Liver (tissue), 9 donors: ENCODE measurements around the gene KRTCAP3. TPM values are rescaled to one million over a fixed set of nuclear protein-coding genes. Genes with fewer than 3 reads are reported as not detected.

Experiments used
- DNase-seq: peaks from one replicate; pipeline ENCODE4 v3.0.0-alpha.2; 2017; ENCODE audit warnings: low spot score
- H3K27ac ChIP-seq, 2 donors: one replicate each; pipeline ENCODE4 v1.7.0; 2013; ENCODE audit warnings: inconsistent platforms in 2 of 2, low read length in 2 of 2, control low read depth in 1 of 2, low read depth in 1 of 2, mild to moderate bottlenecking in 1 of 2
- H3K27me3 ChIP-seq, 4 donors: one replicate each; pipeline versions ENCODE4 v1.6.1 to v1.7.0; 2013; ENCODE audit warnings: low read length in 3 of 4, inconsistent platforms in 1 of 4, mild to moderate bottlenecking in 1 of 4, moderate library complexity in 1 of 4; ENCODE audit not compliant: control insufficient read depth in 4 of 4, insufficient read depth in 4 of 4
- H3K36me3 ChIP-seq, 4 donors: one replicate each; pipeline versions ENCODE4 v1.6.1 to v1.7.0; 2013; ENCODE audit warnings: low read length in 3 of 4, mild to moderate bottlenecking in 3 of 4, low read depth in 1 of 4, moderate library complexity in 1 of 4; ENCODE audit not compliant: control insufficient read depth in 4 of 4, insufficient read depth in 3 of 4
- H3K4me1 ChIP-seq, 4 donors: one replicate each; pipeline versions ENCODE4 v1.6.1 to v1.7.0; 2013; ENCODE audit warnings: low read length in 3 of 4, mild to moderate bottlenecking in 3 of 4, moderate library complexity in 1 of 4; ENCODE audit not compliant: control insufficient read depth in 4 of 4, insufficient read depth in 4 of 4
- H3K4me3 ChIP-seq, 3 donors: one replicate each; pipeline versions ENCODE4 v1.6.1 to v1.7.0; 2013; ENCODE audit warnings: low read length in 3 of 3, control low read depth in 1 of 3, low read depth in 1 of 3, mild to moderate bottlenecking in 1 of 3
- H3K9ac ChIP-seq, 2 donors: one replicate each; pipeline ENCODE4 v1.7.0; 2013; ENCODE audit warnings: low read length in 2 of 2, mild to moderate bottlenecking in 2 of 2, moderate library complexity in 2 of 2, control low read depth in 1 of 2, low read depth in 1 of 2
- H3K9me3 ChIP-seq, 4 donors: one replicate each; pipeline versions ENCODE4 v1.6.1 to v1.7.0; 2013; ENCODE audit warnings: low read length in 3 of 4; ENCODE audit not compliant: control insufficient read depth in 4 of 4
- EGR1 ChIP-seq, 2 donors: IDR thresholded peaks; 2 replicates each; pipeline ENCODE4 v1.6.1; 2016 to 2018; ENCODE audit warnings: antibody characterized with exemption in 2 of 2, low read depth in 2 of 2
- FOXA1 ChIP-seq: IDR thresholded peaks from 2 replicates; pipeline ENCODE4 v1.6.1; 2016; ENCODE audit warnings: antibody characterized with exemption
- FOXA2 ChIP-seq: IDR thresholded peaks from 2 replicates; pipeline ENCODE4 v1.6.1; 2016; ENCODE audit warnings: antibody characterized with exemption
- GABPA ChIP-seq, 2 donors: IDR thresholded peaks in 1 of 2; conservative IDR thresholded peaks in 1 of 2; 2 replicates each; pipeline ENCODE4 v1.6.1; 2016; ENCODE audit warnings: antibody characterized with exemption in 2 of 2, mild to moderate bottlenecking in 1 of 2, moderate library complexity in 1 of 2
- HNF4A ChIP-seq, 2 donors: conservative IDR thresholded peaks; 2 replicates each; pipeline ENCODE4 v1.6.1; 2016; ENCODE audit warnings: antibody characterized with exemption in 2 of 2, mild to moderate bottlenecking in 2 of 2
- HNF4G ChIP-seq: IDR thresholded peaks from 2 replicates; pipeline ENCODE4 v1.6.1; 2016; ENCODE audit warnings: antibody characterized with exemption
- JUND ChIP-seq, 2 donors: IDR thresholded peaks; 2 replicates each; pipeline ENCODE4 v1.6.1; 2016; ENCODE audit warnings: antibody characterized with exemption in 2 of 2
- NR2F2 ChIP-seq: IDR thresholded peaks from 2 replicates; pipeline ENCODE4 v1.6.1; 2016; ENCODE audit warnings: antibody characterized with exemption
- RAD21 ChIP-seq, 2 donors: IDR thresholded peaks; 2 replicates each; pipeline ENCODE4 v1.6.1; 2016; ENCODE audit warnings: antibody characterized with exemption in 2 of 2, mild to moderate bottlenecking in 2 of 2
- RXRA ChIP-seq, 2 donors: IDR thresholded peaks; 2 replicates each; pipeline ENCODE4 v1.6.1; 2017 to 2018; ENCODE audit warnings: antibody characterized with exemption in 2 of 2, mild to moderate bottlenecking in 1 of 2
- SP1 ChIP-seq: IDR thresholded peaks from 2 replicates; pipeline ENCODE4 v1.6.1; 2018; ENCODE audit warnings: antibody characterized with exemption, mild to moderate bottlenecking
- TAF1 ChIP-seq: conservative IDR thresholded peaks from 2 replicates; pipeline ENCODE4 v1.6.1; 2016; ENCODE audit warnings: antibody characterized with exemption, mild to moderate bottlenecking
- YY1 ChIP-seq: IDR thresholded peaks from 2 replicates; pipeline ENCODE4 v1.6.1; 2016; ENCODE audit warnings: antibody characterized with exemption, mild to moderate bottlenecking
- WGBS: extraction: QIAGEN DNeasy Blood & Tissue Kit; methylation state at CpG from one replicate; pipeline ENCODE4 v1.1.7; 2013; 5-methylcytosine and 5-hydroxymethylcytosine counted together
- polyA plus RNA-seq, 2 donors: library from polyadenylated mRNA; stranded (reverse) in 1 of 2; unstranded in 1 of 2; fragments of 200-250 nt in 1 of 2; fragments of >200 nt in 1 of 2; fragmentation: Nextera tagmentation in 1 of 2; extraction: Ambion mirVana in 1 of 2; gene quantifications; one replicate each; pipeline versions ENCODE4 v1.2.1 to v1.2.3, GENCODE V29; 2013 to 2015
- total RNA-seq, 2 donors: library from RNA; depleted of rRNA; stranded (reverse); fragments of >200 nt; gene quantifications; one replicate each; pipeline ENCODE4 v1.2.3, GENCODE V29; 2014
- TF ChIP-seq, protein P1 (sequence below): IDR thresholded peaks from 2 replicates; pipeline ENCODE4 v1.6.1; 2016; ENCODE audit warnings: antibody characterized with exemption, mild to moderate bottlenecking
- TF ChIP-seq, protein P2 (sequence below): fragments of 150-350 bp; IDR thresholded peaks from 2 replicates; pipeline ENCODE4 v1.5.1; 2017; ENCODE audit warnings: improper control_type of control experiment, low read depth, low read length; ENCODE audit not compliant: missing input control
- TF ChIP-seq, protein P3 (sequence below): IDR thresholded peaks from 2 replicates; pipeline ENCODE4 v1.6.1; 2016; ENCODE audit warnings: antibody characterized with exemption
- TF ChIP-seq, protein P4 (sequence below): IDR thresholded peaks from 2 replicates; pipeline ENCODE4 v1.6.1; 2016; ENCODE audit warnings: antibody characterized with exemption
- TF ChIP-seq, protein P5 (sequence below): IDR thresholded peaks from 2 replicates; pipeline ENCODE4 v1.6.1; 2016; ENCODE audit warnings: antibody characterized with exemption
- donor health status: healthy.
- donor health status: healthy.
- donor health status: healthy.
- donor health status: healthy.
- donor health status: healthy.

KRTCAP3 gene
- total and polyA plus RNA-seq, 4 donors: 1.8 to 12.7 (median 4.7) TPM

DNA sequence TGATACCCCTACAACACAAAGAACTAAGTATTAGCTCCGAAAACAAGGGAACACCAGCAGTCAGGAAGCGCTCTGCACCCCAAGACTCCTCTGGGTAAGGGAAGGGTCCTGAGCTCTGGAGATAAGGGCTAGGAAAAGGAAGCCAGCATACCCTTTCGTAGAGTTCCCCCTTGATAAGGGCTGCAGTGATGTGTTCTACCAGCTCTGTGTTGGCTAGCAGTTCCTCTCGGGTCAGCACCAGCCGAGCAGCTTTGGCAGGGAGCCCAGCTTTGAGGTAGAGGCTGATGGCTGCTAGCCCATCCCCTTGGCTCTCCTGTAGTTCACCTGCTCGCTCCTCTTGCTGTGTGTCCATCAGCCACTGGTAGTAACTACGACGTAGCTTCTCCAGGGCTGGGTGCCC lies 18.9 kb downstream of the KRTCAP3 start:
- WGBS: 67% methylated on average over 8 of the region's 8 CpGs
- H3K27me3 ChIP-seq: no peaks in the 10 kb centered on the region
- H3K27ac ChIP-seq: no peak overlapping the region
- H3K9ac ChIP-seq: no peak overlapping the region
- H3K36me3 ChIP-seq: peaks cover 0 to 38% (median 12%) of the 10 kb centered on the region in 4 donors
- no peaks in the 10 kb centered on the region for H3K4me1 ChIP-seq
- no peaks in the 10 kb centered on the region for H3K9me3 ChIP-seq
- TF ChIP-seq, protein P1, sequence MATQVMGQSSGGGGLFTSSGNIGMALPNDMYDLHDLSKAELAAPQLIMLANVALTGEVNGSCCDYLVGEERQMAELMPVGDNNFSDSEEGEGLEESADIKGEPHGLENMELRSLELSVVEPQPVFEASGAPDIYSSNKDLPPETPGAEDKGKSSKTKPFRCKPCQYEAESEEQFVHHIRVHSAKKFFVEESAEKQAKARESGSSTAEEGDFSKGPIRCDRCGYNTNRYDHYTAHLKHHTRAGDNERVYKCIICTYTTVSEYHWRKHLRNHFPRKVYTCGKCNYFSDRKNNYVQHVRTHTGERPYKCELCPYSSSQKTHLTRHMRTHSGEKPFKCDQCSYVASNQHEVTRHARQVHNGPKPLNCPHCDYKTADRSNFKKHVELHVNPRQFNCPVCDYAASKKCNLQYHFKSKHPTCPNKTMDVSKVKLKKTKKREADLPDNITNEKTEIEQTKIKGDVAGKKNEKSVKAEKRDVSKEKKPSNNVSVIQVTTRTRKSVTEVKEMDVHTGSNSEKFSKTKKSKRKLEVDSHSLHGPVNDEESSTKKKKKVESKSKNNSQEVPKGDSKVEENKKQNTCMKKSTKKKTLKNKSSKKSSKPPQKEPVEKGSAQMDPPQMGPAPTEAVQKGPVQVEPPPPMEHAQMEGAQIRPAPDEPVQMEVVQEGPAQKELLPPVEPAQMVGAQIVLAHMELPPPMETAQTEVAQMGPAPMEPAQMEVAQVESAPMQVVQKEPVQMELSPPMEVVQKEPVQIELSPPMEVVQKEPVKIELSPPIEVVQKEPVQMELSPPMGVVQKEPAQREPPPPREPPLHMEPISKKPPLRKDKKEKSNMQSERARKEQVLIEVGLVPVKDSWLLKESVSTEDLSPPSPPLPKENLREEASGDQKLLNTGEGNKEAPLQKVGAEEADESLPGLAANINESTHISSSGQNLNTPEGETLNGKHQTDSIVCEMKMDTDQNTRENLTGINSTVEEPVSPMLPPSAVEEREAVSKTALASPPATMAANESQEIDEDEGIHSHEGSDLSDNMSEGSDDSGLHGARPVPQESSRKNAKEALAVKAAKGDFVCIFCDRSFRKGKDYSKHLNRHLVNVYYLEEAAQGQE: no peak
- TF ChIP-seq JUND (IDR thresholded peaks at IDR 0.05): no peak
- TF ChIP-seq NR2F2: no peak
- TF ChIP-seq HNF4G: no peak
- no peak for TF ChIP-seq FOXA1
- TF ChIP-seq EGR1 (IDR thresholded peaks at IDR 0.05; ENCODE audit: low read depth in 2 of 2): no peak
- no peak for TF ChIP-seq RAD21 (IDR thresholded peaks at IDR 0.05)
- no peak for TF ChIP-seq FOXA2
- TF ChIP-seq, protein P2, sequence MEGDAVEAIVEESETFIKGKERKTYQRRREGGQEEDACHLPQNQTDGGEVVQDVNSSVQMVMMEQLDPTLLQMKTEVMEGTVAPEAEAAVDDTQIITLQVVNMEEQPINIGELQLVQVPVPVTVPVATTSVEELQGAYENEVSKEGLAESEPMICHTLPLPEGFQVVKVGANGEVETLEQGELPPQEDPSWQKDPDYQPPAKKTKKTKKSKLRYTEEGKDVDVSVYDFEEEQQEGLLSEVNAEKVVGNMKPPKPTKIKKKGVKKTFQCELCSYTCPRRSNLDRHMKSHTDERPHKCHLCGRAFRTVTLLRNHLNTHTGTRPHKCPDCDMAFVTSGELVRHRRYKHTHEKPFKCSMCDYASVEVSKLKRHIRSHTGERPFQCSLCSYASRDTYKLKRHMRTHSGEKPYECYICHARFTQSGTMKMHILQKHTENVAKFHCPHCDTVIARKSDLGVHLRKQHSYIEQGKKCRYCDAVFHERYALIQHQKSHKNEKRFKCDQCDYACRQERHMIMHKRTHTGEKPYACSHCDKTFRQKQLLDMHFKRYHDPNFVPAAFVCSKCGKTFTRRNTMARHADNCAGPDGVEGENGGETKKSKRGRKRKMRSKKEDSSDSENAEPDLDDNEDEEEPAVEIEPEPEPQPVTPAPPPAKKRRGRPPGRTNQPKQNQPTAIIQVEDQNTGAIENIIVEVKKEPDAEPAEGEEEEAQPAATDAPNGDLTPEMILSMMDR: no peak
- TF ChIP-seq SP1: no peak
- TF ChIP-seq GABPA (IDR thresholded peaks at IDR 0.05 in 1 of 2, conservative IDR thresholded peaks at IDR 0.05 in 1 of 2): no peak
- TF ChIP-seq, protein P3, sequence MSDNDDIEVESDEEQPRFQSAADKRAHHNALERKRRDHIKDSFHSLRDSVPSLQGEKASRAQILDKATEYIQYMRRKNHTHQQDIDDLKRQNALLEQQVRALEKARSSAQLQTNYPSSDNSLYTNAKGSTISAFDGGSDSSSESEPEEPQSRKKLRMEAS: no peak
- peak; percentile 39 for DNase-seq
- H3K4me3 ChIP-seq: no peak overlapping the region

DNA sequence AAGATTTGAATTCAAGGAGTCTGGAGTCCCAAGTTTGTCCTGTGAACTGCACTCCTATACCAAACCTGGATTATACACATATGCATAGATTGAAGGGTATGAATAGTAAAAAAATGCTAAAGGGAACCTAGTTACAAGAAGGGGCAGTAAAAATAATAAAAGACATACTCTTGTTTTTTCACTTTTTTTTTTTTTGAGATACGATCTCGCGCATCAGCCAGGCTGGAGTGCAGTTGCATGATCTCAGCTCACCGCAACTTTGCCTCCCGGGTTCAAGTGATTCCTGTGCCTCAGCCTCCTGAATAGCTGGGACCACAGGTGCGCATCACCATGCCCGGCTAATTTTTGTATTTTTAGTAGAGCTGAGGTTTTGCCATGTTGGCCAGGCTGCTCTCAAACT lies 22.3 kb downstream of the KRTCAP3 start:
- Histone ChIP-seq H3K9ac (no peak overlapping the region), H3K27ac (no peak overlapping the region), H3K4me3 (no peak overlapping the region), H3K9me3 (no peaks in the 10 kb centered on the region), H3K27me3 (no peaks in the 10 kb centered on the region), H3K36me3 (peaks cover 0 to 14% (median 2%) of the 10 kb centered on the region in 4 donors), H3K4me1 (no peaks in the 10 kb centered on the region)
- WGBS: 97% methylated on average over 7 of the region's 7 CpGs
- no peak for TF ChIP-seq SP1
- no peak for TF ChIP-seq GABPA (IDR thresholded peaks at IDR 0.05 in 1 of 2, conservative IDR thresholded peaks at IDR 0.05 in 1 of 2)
- TF ChIP-seq, protein P1: no peak
- TF ChIP-seq EGR1 (IDR thresholded peaks at IDR 0.05; ENCODE audit: low read depth in 2 of 2): no peak
- TF ChIP-seq, protein P4, sequence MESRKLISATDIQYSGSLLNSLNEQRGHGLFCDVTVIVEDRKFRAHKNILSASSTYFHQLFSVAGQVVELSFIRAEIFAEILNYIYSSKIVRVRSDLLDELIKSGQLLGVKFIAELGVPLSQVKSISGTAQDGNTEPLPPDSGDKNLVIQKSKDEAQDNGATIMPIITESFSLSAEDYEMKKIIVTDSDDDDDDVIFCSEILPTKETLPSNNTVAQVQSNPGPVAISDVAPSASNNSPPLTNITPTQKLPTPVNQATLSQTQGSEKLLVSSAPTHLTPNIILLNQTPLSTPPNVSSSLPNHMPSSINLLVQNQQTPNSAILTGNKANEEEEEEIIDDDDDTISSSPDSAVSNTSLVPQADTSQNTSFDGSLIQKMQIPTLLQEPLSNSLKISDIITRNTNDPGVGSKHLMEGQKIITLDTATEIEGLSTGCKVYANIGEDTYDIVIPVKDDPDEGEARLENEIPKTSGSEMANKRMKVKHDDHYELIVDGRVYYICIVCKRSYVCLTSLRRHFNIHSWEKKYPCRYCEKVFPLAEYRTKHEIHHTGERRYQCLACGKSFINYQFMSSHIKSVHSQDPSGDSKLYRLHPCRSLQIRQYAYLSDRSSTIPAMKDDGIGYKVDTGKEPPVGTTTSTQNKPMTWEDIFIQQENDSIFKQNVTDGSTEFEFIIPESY: no peak
- no peak for TF ChIP-seq TAF1
- no peak for TF ChIP-seq HNF4G
- no peak for TF ChIP-seq RAD21 (IDR thresholded peaks at IDR 0.05)
- no peak for TF ChIP-seq HNF4A (conservative IDR thresholded peaks at IDR 0.05)
- no peak for TF ChIP-seq NR2F2
- no peak for TF ChIP-seq FOXA1
- no peak for TF ChIP-seq JUND (IDR thresholded peaks at IDR 0.05)
- TF ChIP-seq, protein P5, sequence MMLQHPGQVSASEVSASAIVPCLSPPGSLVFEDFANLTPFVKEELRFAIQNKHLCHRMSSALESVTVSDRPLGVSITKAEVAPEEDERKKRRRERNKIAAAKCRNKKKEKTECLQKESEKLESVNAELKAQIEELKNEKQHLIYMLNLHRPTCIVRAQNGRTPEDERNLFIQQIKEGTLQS: no peak
- TF ChIP-seq, protein P2: no peak
- no peak for TF ChIP-seq RXRA (IDR thresholded peaks at IDR 0.05)
- TF ChIP-seq YY1: no peak
- DNase-seq: no peak
